ENCODE measurements around the gene SSR1.

Gene SSR1

GRCh38 chr6:7229376-7230326, 83.3 kb downstream of the SSR1 start:
- Histone ChIP-seq H4K91ac (ENCODE audit: low read depth, low read length) (no peak overlapping the region), H3K9me3 (ENCODE audit: insufficient read depth, low read depth, low read length) (peaks cover 2% of the 10 kb centered on the region), H3K27me3 (ENCODE audit: insufficient read depth, low read length) (no peaks in the 10 kb centered on the region), H3K36me3 (ENCODE audit: control insufficient read depth in 1 of 2, insufficient read depth in 2 of 2, low read length in 2 of 2) (peaks cover 53 to 64% of the 10 kb centered on the region in 2 experiments), H3K27ac (ENCODE audit: low read depth, low read length) (no peak overlapping the region), H4K12ac (ENCODE audit: low read depth, low read length) (no peak overlapping the region), H3K9ac (ENCODE audit: low read length) (no peak overlapping the region), H3K4ac (ENCODE audit: low read depth, low read length) (no peak overlapping the region), H4K8ac (ENCODE audit: low read depth, low read length) (no peak overlapping the region), H3K79me2 (ENCODE audit: control insufficient read depth, insufficient read depth, low read length, poor library complexity) (no peaks in the 10 kb centered on the region), H2BK12ac (ENCODE audit: low read length) (no peak overlapping the region), H3K14ac (ENCODE audit: low read length) (no peak overlapping the region), H3K23ac (ENCODE audit: low read length) (no peak overlapping the region), H3K4me1 (ENCODE audit: control insufficient read depth in 1 of 2, insufficient read depth in 2 of 2, low read length in 2 of 2) (no peaks in the 10 kb centered on the region), H2BK120ac (ENCODE audit: insufficient read depth, low read length, poor library complexity) (no peak overlapping the region), H2BK5ac (ENCODE audit: low read depth, low read length, poor library complexity) (no peak overlapping the region), H3K4me3 (ENCODE audit: low read depth, low read length) (no peak overlapping the region), H3K4me2 (ENCODE audit: low read length) (no peak overlapping the region), H3K79me1 (ENCODE audit: low read length) (no peaks in the 10 kb centered on the region), H3K18ac (ENCODE audit: low read length) (no peak overlapping the region), H2AFZ (ENCODE audit: insufficient read depth, low read length, poor library complexity) (no peak overlapping the region), H2AK5ac (ENCODE audit: low read length) (no peak overlapping the region)
- WGBS (ENCODE audit: extremely low coverage, insufficient coverage, insufficient read length) = no CpG with 5 or more reads among the region's 62 CpGs
- DNase-seq = no peak

- Histone ChIP-seq H4K91ac (ENCODE audit: low read depth, low read length) (no peak overlapping the region), H3K79me1 (ENCODE audit: low read length) (no peaks in the 10 kb centered on the region), H2BK12ac (ENCODE audit: low read length) (no peak overlapping the region), H3K18ac (ENCODE audit: low read length) (no peak overlapping the region), H3K27me3 (ENCODE audit: insufficient read depth, low read length) (no peaks in the 10 kb centered on the region), H3K4me1 (ENCODE audit: control insufficient read depth in 1 of 2, insufficient read depth in 2 of 2, low read length in 2 of 2) (no peaks in the 10 kb centered on the region), H2AK5ac (ENCODE audit: low read length) (no peak overlapping the region), H3K36me3 (ENCODE audit: control insufficient read depth in 1 of 2, insufficient read depth in 2 of 2, low read length in 2 of 2) (peaks cover 57 to 65% of the 10 kb centered on the region in 2 experiments), H3K14ac (ENCODE audit: low read length) (no peak overlapping the region), H3K9ac (ENCODE audit: low read length) (no peak overlapping the region), H3K27ac (ENCODE audit: low read depth, low read length) (no peak overlapping the region), H3K79me2 (ENCODE audit: control insufficient read depth, insufficient read depth, low read length, poor library complexity) (no peaks in the 10 kb centered on the region), H4K8ac (ENCODE audit: low read depth, low read length) (no peak overlapping the region), H3K9me3 (ENCODE audit: insufficient read depth, low read depth, low read length) (peaks cover 2% of the 10 kb centered on the region), H2AFZ (ENCODE audit: insufficient read depth, low read length, poor library complexity) (no peak overlapping the region), H3K4me2 (ENCODE audit: low read length) (no peak overlapping the region), H3K4ac (ENCODE audit: low read depth, low read length) (no peak overlapping the region), H3K4me3 (ENCODE audit: low read depth, low read length) (no peak overlapping the region), H2BK120ac (ENCODE audit: insufficient read depth, low read length, poor library complexity) (no peak overlapping the region), H2BK5ac (ENCODE audit: low read depth, low read length, poor library complexity) (no peak overlapping the region), H3K23ac (ENCODE audit: low read length) (no peak overlapping the region), H4K12ac (ENCODE audit: low read depth, low read length) (no peak overlapping the region)
- DNase-seq = no peak
- WGBS (ENCODE audit: extremely low coverage, insufficient coverage, insufficient read length) = no CpG with 5 or more reads among the region's 21 CpGs
Measured at GRCh38 chr6:7228662-7229375, 84.2 kb downstream of the SSR1 start.

GRCh38 chr6:7224731-7225130, 88.3 kb downstream of the SSR1 start:
- Histone ChIP-seq H3K27ac (ENCODE audit: low read depth, low read length) (no peak overlapping the region), H3K9ac (ENCODE audit: low read length) (no peak overlapping the region), H3K4me3 (ENCODE audit: low read depth, low read length) (no peak overlapping the region), H2AFZ (ENCODE audit: insufficient read depth, low read length, poor library complexity) (no peak overlapping the region), H3K4ac (ENCODE audit: low read depth, low read length) (no peak overlapping the region), H2BK12ac (ENCODE audit: low read length) (no peak overlapping the region), H3K14ac (ENCODE audit: low read length) (no peak overlapping the region), H2BK120ac (ENCODE audit: insufficient read depth, low read length, poor library complexity) (no peak overlapping the region), H2BK5ac (ENCODE audit: low read depth, low read length, poor library complexity) (no peak overlapping the region), H4K8ac (ENCODE audit: low read depth, low read length) (no peak overlapping the region), H4K91ac (ENCODE audit: low read depth, low read length) (no peak overlapping the region), H3K79me2 (ENCODE audit: control insufficient read depth, insufficient read depth, low read length, poor library complexity) (no peaks in the 10 kb centered on the region), H3K4me1 (ENCODE audit: control insufficient read depth in 1 of 2, insufficient read depth in 2 of 2, low read length in 2 of 2) (no peaks in the 10 kb centered on the region), H3K27me3 (ENCODE audit: insufficient read depth, low read length) (no peaks in the 10 kb centered on the region), H2AK5ac (ENCODE audit: low read length) (no peak overlapping the region), H3K36me3 (ENCODE audit: control insufficient read depth in 1 of 2, insufficient read depth in 2 of 2, low read length in 2 of 2) (peaks cover 42 to 53% of the 10 kb centered on the region in 2 experiments), H3K18ac (ENCODE audit: low read length) (no peak overlapping the region), H3K9me3 (ENCODE audit: insufficient read depth, low read depth, low read length) (peaks cover 2% of the 10 kb centered on the region), H3K79me1 (ENCODE audit: low read length) (no peaks in the 10 kb centered on the region), H4K12ac (ENCODE audit: low read depth, low read length) (no peak overlapping the region), H3K4me2 (ENCODE audit: low read length) (no peak overlapping the region), H3K23ac (ENCODE audit: low read length) (no peak overlapping the region)
- no peak for DNase-seq
- WGBS (ENCODE audit: extremely low coverage, insufficient coverage, insufficient read length) = no CpG with 5 or more reads among the region's 9 CpGs

GRCh38 chr6:7222197-7222596, 90.8 kb downstream of the SSR1 start:
- Histone ChIP-seq H3K4me2 (ENCODE audit: low read length) (no peak overlapping the region), H3K27ac (ENCODE audit: low read depth, low read length) (no peak overlapping the region), H3K4me3 (ENCODE audit: low read depth, low read length) (no peak overlapping the region), H2AK5ac (ENCODE audit: low read length) (no peak overlapping the region), H4K8ac (ENCODE audit: low read depth, low read length) (no peak overlapping the region), H2BK5ac (ENCODE audit: low read depth, low read length, poor library complexity) (no peak overlapping the region), H3K4ac (ENCODE audit: low read depth, low read length) (no peak overlapping the region), H3K23ac (ENCODE audit: low read length) (no peak overlapping the region), H2AFZ (ENCODE audit: insufficient read depth, low read length, poor library complexity) (no peak overlapping the region), H4K91ac (ENCODE audit: low read depth, low read length) (no peak overlapping the region), H3K79me1 (ENCODE audit: low read length) (no peaks in the 10 kb centered on the region), H3K27me3 (ENCODE audit: insufficient read depth, low read length) (no peaks in the 10 kb centered on the region), H3K9me3 (ENCODE audit: insufficient read depth, low read depth, low read length) (peaks cover 2% of the 10 kb centered on the region), H3K36me3 (ENCODE audit: control insufficient read depth in 1 of 2, insufficient read depth in 2 of 2, low read length in 2 of 2) (peaks cover 40 to 46% of the 10 kb centered on the region in 2 experiments), H2BK12ac (ENCODE audit: low read length) (no peak overlapping the region), H3K18ac (ENCODE audit: low read length) (no peak overlapping the region), H4K12ac (ENCODE audit: low read depth, low read length) (no peak overlapping the region), H3K79me2 (ENCODE audit: control insufficient read depth, insufficient read depth, low read length, poor library complexity) (no peaks in the 10 kb centered on the region), H2BK120ac (ENCODE audit: insufficient read depth, low read length, poor library complexity) (no peak overlapping the region), H3K9ac (ENCODE audit: low read length) (no peak overlapping the region), H3K4me1 (ENCODE audit: control insufficient read depth in 1 of 2, insufficient read depth in 2 of 2, low read length in 2 of 2) (peaks cover 0 to 4% of the 10 kb centered on the region in 2 experiments), H3K14ac (ENCODE audit: low read length) (no peak overlapping the region)
- no CpG with 5 or more reads among the region's 5 CpGs for WGBS (ENCODE audit: extremely low coverage, insufficient coverage, insufficient read length)
- no peak for DNase-seq

Measured in trophoblast cell (in vitro differentiated cells and primary cell).